ENCODE data around the gene FAM241B. TPM values are rescaled to one million over a fixed set of nuclear protein-coding genes. Genes with fewer than 3 reads are reported as not detected.

The FAM241B gene
- total RNA-seq, 1 experiment from 2014 or later, result 18.0 TPM

DNA sequence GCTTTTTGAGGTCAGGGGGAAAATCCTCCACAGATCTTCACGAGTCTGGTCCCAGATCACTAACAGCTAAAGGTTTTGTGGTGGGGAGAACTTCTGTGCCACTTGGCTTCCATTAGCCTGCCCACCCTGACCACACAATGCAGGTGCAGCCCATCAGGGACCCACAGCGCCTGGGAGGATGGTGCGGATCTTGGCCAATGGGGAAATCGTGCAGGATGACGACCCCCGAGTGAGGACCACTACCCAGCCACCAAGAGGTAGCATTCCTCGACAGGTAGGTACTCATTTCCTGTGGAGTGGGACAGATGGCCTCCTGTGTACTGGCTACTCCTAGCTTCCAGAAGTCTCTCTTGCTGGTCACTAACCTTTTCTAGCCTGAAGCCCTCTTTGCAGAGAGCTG, 1.5 kb downstream of the FAM241B start:
- no peaks in the 10 kb centered on the region for H3K9me2 ChIP-seq (ENCODE audit: insufficient read depth)
- H3K27ac ChIP-seq (ENCODE audit: low read depth, low read length), result no peak overlapping the region
- peaks cover 15% of the 10 kb centered on the region for H3K79me2 ChIP-seq (ENCODE audit: insufficient read depth, low read length)
- H3K27me3 ChIP-seq (ENCODE audit: insufficient read depth, low read length), result no peaks in the 10 kb centered on the region
- no peak for ATAC-seq
- no peak overlapping the region for H2AFZ ChIP-seq (ENCODE audit: low read depth, low read length, poor library complexity, severe bottlenecking)
- RAD21 ChIA-PET (ENCODE audit: low non-redundant PET in 1 of 2, low total read pairs in 2 of 2, uncharacterized antibody in 2 of 2, unreplicated experiment in 2 of 2), result no interaction called here
- CTCF ChIA-PET, result no interaction called here
- H4K20me1 ChIP-seq (ENCODE audit: insufficient read depth), result no peaks in the 10 kb centered on the region
- TF ChIP-seq ELF1 (IDR thresholded peaks at IDR 0.05; ENCODE audit: borderline replicate concordance, low read depth), result no peak
- no peak for TF ChIP-seq SP1 (IDR thresholded peaks at IDR 0.05; ENCODE audit: low read depth)
- TF ChIP-seq, protein P1, sequence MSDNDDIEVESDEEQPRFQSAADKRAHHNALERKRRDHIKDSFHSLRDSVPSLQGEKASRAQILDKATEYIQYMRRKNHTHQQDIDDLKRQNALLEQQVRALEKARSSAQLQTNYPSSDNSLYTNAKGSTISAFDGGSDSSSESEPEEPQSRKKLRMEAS (IDR thresholded peaks at IDR 0.05), result no peak
- TF ChIP-seq POLR2A (IDR thresholded peaks at IDR 0.05; ENCODE audit: borderline replicate concordance, extremely low read depth, insufficient read depth, insufficient read length), result no peak
- no peak for TF ChIP-seq EZH2 (IDR thresholded peaks at IDR 0.05)
- no peak for TF ChIP-seq JUND (IDR thresholded peaks at IDR 0.05)
- TF ChIP-seq CEBPB (IDR thresholded peaks at IDR 0.05; ENCODE audit: low read depth), result no peak
- no peak for TF ChIP-seq POLR2AphosphoS5 (IDR thresholded peaks at IDR 0.05; ENCODE audit: low read depth, low read length)
- no peak for TF ChIP-seq EZH2phosphoT487 (IDR thresholded peaks at IDR 0.05; ENCODE audit: borderline replicate concordance)
- TF ChIP-seq, protein P2, sequence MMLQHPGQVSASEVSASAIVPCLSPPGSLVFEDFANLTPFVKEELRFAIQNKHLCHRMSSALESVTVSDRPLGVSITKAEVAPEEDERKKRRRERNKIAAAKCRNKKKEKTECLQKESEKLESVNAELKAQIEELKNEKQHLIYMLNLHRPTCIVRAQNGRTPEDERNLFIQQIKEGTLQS (IDR thresholded peaks at IDR 0.05), result no peak
- TF ChIP-seq SRF (IDR thresholded peaks at IDR 0.05; ENCODE audit: low read depth), result no peak
- TF ChIP-seq ZNF274 (IDR thresholded peaks at IDR 0.05; ENCODE audit: low read depth, low read length), result no peak
- TF ChIP-seq, protein P3, sequence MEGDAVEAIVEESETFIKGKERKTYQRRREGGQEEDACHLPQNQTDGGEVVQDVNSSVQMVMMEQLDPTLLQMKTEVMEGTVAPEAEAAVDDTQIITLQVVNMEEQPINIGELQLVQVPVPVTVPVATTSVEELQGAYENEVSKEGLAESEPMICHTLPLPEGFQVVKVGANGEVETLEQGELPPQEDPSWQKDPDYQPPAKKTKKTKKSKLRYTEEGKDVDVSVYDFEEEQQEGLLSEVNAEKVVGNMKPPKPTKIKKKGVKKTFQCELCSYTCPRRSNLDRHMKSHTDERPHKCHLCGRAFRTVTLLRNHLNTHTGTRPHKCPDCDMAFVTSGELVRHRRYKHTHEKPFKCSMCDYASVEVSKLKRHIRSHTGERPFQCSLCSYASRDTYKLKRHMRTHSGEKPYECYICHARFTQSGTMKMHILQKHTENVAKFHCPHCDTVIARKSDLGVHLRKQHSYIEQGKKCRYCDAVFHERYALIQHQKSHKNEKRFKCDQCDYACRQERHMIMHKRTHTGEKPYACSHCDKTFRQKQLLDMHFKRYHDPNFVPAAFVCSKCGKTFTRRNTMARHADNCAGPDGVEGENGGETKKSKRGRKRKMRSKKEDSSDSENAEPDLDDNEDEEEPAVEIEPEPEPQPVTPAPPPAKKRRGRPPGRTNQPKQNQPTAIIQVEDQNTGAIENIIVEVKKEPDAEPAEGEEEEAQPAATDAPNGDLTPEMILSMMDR (IDR thresholded peaks at IDR 0.05 in 2 of 3, conservative IDR thresholded peaks at IDR 0.05 in 1 of 3; ENCODE audit: borderline replicate concordance in 1 of 3, insufficient read depth in 1 of 3, low read depth in 2 of 3, low read length in 2 of 3), result no peak
- TF ChIP-seq SIN3A (IDR thresholded peaks at IDR 0.05; ENCODE audit: low read depth), result no peak
- no peak for TF ChIP-seq EGR1 (IDR thresholded peaks at IDR 0.05; ENCODE audit: low read depth)
- TF ChIP-seq, protein P4, sequence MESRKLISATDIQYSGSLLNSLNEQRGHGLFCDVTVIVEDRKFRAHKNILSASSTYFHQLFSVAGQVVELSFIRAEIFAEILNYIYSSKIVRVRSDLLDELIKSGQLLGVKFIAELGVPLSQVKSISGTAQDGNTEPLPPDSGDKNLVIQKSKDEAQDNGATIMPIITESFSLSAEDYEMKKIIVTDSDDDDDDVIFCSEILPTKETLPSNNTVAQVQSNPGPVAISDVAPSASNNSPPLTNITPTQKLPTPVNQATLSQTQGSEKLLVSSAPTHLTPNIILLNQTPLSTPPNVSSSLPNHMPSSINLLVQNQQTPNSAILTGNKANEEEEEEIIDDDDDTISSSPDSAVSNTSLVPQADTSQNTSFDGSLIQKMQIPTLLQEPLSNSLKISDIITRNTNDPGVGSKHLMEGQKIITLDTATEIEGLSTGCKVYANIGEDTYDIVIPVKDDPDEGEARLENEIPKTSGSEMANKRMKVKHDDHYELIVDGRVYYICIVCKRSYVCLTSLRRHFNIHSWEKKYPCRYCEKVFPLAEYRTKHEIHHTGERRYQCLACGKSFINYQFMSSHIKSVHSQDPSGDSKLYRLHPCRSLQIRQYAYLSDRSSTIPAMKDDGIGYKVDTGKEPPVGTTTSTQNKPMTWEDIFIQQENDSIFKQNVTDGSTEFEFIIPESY (IDR thresholded peaks at IDR 0.05; ENCODE audit: extremely low read depth, insufficient replicate concordance, low read length), result no peak
- TF ChIP-seq CBX3 (IDR thresholded peaks at IDR 0.05; ENCODE audit: low read depth), result no peak
- TF ChIP-seq TCF7L2 (IDR thresholded peaks at IDR 0.05; ENCODE audit: borderline replicate concordance, extremely low read depth, insufficient read depth, insufficient read length), result no peak
- TF ChIP-seq RAD21 (IDR thresholded peaks at IDR 0.05; ENCODE audit: low read depth), result no peak
- TF ChIP-seq, protein P5, sequence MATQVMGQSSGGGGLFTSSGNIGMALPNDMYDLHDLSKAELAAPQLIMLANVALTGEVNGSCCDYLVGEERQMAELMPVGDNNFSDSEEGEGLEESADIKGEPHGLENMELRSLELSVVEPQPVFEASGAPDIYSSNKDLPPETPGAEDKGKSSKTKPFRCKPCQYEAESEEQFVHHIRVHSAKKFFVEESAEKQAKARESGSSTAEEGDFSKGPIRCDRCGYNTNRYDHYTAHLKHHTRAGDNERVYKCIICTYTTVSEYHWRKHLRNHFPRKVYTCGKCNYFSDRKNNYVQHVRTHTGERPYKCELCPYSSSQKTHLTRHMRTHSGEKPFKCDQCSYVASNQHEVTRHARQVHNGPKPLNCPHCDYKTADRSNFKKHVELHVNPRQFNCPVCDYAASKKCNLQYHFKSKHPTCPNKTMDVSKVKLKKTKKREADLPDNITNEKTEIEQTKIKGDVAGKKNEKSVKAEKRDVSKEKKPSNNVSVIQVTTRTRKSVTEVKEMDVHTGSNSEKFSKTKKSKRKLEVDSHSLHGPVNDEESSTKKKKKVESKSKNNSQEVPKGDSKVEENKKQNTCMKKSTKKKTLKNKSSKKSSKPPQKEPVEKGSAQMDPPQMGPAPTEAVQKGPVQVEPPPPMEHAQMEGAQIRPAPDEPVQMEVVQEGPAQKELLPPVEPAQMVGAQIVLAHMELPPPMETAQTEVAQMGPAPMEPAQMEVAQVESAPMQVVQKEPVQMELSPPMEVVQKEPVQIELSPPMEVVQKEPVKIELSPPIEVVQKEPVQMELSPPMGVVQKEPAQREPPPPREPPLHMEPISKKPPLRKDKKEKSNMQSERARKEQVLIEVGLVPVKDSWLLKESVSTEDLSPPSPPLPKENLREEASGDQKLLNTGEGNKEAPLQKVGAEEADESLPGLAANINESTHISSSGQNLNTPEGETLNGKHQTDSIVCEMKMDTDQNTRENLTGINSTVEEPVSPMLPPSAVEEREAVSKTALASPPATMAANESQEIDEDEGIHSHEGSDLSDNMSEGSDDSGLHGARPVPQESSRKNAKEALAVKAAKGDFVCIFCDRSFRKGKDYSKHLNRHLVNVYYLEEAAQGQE (IDR thresholded peaks at IDR 0.05; ENCODE audit: low read depth), result no peak
- H3K36me3 ChIP-seq (ENCODE audit: control insufficient read depth in 1 of 2, insufficient read depth in 2 of 2, low read length in 2 of 2), result peaks cover 7 to 8% of the 10 kb centered on the region in 2 experiments; a peak in 3 of 4 replicates
- H3K9me3 ChIP-seq (ENCODE audit: control insufficient read depth in 1 of 2, insufficient read depth in 1 of 2, low read depth in 1 of 2, low read length in 2 of 2), result no peaks in the 10 kb centered on the region
- H3K4me3 ChIP-seq (replicated peaks in 1 of 2; ENCODE audit: low read depth in 1 of 2, low read length in 2 of 2), result peak overlapping the region; percentile 82 to 95; a peak in 2 of 4 replicates
- intact Hi-C loops (cut with micrococcal nuclease), result no loop called here
- no peak for DNase-seq (ENCODE audit: low read depth, low spot score)
- H3K4me2 ChIP-seq (ENCODE audit: low read length), result peak overlapping the region; percentile 97
- H3K9ac ChIP-seq (ENCODE audit: low read length), result no peak overlapping the region; the same call in 1 of the 2 replicates
- H3K4me1 ChIP-seq (ENCODE audit: control insufficient read depth in 1 of 2, insufficient read depth in 2 of 2, low read length in 2 of 2), result peaks cover 2 to 15% of the 10 kb centered on the region in 2 experiments; a peak in 3 of 4 replicates
- POLR2A ChIA-PET, result no interaction called here
- no TSS peak for BruUV-seq (replicated peaks)

All from HCT116 (cell line).